Measurements from ENCODE around the gene DPP7.
"Not testable (repeated sequence)": the region's sequence is repeated elsewhere in the genome, so short reads cannot be mapped to it uniquely, and the experiment has no call there.

Gene DPP7

DNA sequence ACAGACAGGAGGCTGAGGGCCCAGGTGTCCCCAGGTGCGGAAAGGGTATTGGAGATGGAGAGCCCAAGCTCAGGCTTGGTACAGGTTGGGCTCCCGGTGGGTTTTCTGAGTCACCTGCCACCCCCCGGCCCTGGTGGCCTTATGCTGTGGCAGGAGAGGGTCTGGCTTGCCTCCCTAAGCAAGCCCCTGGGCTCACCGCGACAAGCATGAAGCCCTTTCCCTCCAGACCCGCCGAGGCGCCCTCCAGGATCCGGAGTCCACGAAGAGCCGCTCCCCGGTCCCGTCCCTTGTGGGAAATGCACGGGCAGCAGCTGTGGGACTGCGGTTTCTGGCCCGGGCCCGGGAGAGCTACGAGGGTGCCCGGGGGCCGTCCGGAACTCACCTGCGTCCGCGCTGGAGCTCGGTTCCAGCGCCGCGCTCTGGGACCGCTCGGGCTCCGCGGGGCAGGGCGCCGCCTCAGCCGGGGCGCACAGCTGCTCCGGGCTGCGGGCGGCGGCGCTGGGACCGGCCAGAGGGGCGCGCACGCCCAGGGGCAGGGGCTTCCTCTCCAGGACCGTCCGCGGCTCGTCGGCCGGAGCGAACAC lies 44.9 kb downstream of the DPP7 start:
- no peak for DNase-seq (ENCODE audit: low read depth)

DNA sequence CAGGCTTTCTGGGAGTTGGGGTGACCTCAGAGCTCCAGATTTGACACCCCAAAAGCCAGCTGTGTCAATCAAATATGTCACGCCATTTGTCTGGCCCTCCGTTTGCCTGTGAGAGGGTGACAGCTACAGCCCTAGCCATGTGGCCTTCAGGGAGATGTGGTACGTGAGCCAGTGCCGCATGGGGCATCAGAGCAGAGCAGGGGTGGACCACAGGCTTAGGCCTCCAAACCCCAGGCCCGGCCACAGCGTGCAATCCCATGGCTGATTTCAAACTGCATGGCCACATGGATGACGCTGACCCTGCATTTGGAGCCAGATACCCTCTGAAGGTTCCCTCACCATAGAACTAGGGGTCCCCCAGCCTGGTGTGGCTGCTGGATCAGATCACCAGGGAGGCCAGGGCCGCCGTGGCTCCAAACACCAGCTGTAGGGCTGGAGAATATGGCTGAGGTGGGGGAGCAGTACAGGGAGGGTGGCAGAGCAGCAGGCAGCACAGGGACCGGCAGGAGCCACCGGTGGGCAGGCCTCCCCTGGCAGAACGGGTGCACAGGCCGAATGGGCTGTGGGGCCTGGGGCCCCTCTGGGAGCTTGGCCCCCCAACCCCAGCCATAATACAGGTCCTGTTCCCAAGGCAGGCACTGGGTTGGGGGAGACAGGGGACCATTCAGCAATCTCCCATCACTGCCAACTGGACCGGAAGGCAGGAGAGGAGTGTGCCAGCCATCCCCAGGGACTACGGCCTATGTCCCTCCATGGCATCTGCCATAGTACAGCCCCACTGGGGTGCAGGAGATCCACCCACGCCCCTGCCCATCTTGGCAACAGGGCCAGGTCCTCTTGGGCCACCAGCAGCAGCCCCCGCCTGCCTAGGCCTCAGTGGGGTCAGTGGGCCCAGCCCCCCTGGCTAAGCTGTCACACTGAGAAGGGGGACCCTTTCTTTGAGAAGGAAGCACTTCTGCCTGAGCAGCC lies 45.7 kb downstream of the DPP7 start:
- DNase-seq (ENCODE audit: low read depth): no peak

DNA sequence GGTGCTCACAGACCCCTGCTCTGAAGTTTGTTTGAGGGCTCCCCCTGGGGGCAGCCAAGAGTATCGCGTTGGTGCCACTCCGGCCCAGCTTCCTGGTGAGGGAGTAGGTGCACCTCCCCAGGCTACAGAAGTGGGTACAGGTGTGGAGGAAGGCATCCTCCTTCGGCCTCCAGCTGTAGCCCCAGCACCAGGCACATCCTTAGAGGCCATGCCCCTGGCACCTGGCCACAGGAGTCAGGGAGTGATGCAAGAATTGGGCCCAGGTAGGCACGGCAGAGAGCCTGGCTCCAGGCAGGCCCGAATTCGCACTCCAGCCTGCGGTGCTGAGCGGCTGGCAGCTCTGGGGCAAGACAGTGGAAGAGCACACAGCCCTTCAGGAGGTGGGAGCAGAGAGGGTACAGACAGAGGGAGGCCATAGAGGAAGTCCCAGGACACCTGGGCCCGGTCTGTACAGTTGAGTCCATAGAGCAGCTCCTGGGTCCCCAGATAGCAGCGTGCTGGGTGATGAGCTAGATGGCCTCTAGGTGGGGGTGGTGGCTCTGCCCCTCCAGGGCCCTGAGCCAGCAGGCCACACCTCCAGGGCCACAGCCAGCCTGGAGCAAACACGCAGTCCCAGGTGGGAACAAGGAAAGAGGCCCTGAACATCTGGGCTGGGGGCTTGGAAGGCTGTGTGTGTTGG lies 46.5 kb downstream of the DPP7 start:
- DNase-seq (ENCODE audit: low read depth): peak; percentile 51

DNA sequence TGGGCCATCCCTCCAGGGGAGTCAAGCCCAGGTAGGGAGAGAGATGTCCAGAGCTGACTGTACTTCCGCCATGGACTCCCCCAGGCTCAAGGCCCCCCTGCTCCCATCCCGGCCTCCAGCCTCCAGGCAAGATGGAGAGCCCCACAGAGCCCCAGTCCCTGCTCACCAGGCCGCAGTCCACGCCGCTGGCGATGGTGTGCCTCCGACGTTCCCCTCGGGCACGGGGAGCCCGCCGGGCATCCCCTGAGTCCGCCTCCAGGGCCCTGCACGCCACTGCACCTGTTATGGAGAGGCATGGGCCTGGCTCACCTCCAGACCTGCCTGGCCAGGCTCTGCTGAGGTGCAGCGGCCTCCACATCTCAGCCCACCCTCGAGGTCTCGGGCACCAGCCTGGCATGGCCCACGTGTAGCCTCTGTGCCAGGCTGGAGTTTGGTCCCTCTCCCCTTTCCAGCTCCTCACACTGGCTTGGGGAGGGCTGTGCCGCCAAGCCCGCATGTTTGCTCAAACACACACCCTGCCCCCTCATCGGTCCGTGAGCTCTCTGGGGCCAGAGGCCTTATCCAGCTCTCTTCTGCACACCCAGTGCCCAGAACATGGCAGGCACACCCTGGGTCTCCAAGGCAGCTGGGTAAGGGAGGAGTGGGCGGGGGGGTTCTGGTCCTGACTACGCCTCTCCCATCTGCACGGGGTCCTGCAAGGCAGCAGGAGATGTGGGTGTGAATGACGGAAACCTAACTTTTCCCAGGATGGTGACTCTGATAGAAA lies 48.3 kb downstream of the DPP7 start:
- no peak for DNase-seq (ENCODE audit: low read depth)

DNA sequence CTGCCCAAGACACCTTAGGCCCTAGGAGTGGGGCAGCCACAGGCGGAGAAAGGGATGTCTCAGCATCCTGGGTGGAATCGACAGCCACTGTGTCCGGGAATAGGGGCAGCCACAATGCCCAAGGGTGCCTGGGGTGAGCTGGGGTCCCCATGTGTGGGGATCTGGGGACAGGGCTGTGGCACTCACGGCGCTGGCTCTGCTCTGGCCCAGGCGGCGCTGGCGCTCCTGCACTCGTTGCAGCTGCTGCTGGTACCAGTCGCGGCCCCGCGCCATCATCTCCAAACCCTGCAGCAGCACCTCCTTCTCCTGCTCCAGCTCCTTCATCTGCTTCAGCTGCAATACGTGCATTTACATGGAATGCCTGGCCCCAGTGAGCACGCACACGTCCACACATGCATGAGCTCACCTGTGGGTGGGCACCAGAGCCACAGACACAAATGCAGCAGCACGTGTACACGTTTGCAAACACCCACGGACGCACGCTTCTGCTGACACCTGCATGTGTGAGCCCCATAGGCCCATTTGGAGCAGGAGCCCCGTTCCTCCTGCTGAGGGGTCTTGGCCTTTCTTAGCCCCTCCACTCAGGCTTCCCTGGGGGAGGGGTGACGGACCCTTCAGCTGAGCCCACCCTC lies 49.1 kb downstream of the DPP7 start:
- DNase-seq (ENCODE audit: low read depth): no peak

DNA sequence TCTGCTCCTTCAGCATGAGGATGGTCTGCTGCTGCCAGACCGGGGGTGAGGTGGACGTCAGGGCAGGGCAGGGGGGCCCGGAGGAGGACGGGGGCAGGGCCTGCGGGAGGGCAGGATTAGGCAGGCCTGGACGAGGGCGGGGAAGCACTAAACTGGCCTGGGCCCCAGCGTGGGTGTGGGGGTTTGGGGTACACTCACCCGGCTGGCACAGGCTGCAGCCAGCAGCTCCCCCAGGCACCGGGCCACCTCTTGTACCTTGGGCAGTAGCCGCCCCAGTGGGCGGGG lies 49.7 kb downstream of the DPP7 start:
- DNase-seq (ENCODE audit: low read depth): no peak

DNA sequence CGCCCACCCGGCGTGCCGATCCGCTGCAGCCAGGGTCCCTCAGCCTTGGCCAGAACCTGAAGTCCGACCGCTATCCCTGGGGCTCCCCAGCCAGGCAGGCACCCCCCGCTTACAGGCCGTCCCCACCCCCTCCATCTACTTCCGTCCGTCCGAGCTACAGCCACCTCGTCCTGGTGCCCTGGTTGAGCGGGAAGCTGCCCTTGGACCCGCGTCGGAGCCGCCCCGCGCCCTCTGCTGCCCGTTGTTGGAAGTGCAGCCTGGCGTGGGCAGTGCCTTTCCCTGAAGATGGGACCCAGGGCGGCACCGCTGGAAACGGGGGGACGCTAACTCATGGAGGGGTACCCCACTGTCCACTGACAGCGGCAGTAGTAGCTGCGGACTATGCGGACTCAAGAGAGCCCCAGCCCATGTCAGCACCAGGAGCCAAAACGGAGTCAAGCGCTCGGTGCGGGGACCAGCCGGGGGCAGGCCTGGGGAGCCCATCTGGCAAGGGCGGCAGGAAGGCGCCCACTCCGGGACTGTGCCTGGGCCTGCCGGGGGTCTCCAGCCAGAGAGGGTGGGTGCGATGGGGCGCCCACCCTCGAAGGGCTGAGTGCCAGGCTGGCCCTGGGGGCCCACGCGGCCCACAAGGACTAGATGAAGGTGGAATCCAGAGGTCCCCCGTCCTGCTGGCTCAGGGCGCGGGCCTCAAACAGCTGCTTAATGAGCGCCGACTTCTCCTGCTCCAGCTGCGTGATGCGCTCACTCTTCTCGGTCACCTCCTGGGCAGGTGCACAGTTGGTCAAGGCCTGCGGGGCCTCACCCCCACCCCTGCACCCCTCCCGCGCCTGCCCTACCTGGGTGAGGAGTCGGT lies 50.3 kb downstream of the DPP7 start:
- DNase-seq (ENCODE audit: low read depth): no peak

DNA sequence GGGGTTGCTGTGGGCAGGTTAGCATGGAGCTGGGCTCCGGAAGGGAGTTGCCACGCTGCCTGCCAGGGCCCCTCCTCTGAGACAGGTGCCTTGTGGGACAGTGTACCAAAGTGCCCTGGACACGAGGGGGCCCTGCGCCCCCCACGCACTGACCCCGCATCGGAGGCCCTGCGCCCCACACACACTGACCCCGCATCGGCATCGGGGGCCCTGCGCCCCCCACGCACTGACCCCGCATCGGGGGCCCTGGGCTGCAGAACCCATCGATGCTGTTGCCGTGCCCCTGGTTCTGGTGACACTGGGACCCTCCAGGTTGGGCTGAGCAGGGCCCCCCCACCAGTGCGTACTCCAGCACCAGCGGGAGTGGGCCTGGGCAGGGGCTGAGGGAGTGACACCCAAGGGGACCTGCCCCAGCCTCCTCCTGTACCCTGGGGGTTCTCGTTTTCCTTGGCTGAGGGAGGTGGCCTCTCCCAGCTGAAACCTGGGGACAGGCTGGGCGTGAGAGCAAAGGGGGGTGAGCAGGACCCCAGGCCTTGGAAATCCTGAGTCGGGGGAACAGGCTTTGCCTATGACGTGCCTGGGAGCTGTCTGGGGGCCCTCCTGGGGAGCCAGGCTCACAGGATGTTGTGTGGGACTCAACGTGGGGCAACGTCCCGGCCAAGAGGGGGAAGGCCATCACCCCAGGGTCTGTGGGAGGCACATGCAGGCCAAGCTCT lies 51.1 kb downstream of the DPP7 start:
- no peak for DNase-seq (ENCODE audit: low read depth)

DNA sequence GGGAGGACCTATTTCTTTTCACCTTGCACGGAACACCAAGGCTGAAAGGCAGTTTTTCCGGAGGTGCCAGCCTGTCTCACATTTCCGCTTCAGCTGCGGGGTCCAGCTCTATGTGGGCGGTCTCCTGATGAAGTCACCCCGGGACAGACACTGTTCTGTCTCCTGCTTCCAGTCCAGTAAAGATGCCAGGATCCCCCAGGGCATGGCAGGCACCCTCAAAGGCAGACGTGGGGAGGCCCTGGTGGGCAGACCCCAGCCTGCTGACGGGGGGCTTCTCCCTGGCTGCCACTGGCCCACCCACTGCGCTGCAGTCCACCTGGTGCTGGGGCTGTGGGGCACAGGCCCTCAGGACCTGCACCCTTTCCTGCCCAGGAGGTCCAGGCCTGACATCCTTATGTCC lies 51.7 kb downstream of the DPP7 start:
- DNase-seq (ENCODE audit: low read depth): not testable (repeated sequence)

DNA sequence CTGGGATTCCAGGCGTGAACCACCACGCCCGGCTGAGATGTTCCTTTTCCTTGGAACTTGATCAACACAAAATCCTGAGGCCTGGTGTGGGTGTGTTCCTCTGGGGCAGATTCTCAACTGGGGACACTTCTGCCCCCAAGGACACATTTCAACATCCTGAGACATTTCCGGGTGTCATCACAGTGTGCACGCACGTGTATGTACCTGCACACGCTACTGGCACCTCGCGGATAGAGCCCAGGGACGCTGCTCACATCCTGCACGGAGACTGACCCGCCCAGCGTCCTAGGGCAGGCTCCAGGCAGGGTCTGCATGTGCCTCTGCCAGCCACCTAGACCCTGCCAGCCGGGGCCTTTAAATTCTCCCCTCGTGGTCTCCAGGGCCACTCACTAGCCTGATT lies 52.1 kb downstream of the DPP7 start:
- no peak for DNase-seq (ENCODE audit: low read depth)

Data from fibroblast of gingiva (primary cell).